AG09309 (cell line): Measurements from ENCODE around the gene AAR2.

Source experiments
- DNase-seq: peaks from one replicate; pipeline ENCODE4 v3.0.0-alpha.2; 2010; ENCODE audit warnings: low read depth
- H3K4me3 ChIP-seq: 2 replicates; pipeline ENCODE4 v1.5.1; 2011; ENCODE audit warnings: mild to moderate bottlenecking, low read depth, low read length, moderate library complexity; ENCODE audit not compliant: control insufficient read depth
- CTCF ChIP-seq: IDR thresholded peaks from 2 replicates; pipeline ENCODE4 v1.5.1; 2011; ENCODE audit warnings: mild to moderate bottlenecking, low read depth, low read length, inconsistent platforms; ENCODE audit not compliant: insufficient read depth, control insufficient read depth; ENCODE audit errors: missing control alignments

Gene AAR2

GRCh38 chr20:36284751-36285150 lies 48.5 kb downstream of the AAR2 start:
- no peak for DNase-seq
- no peak for TF ChIP-seq CTCF
- no peak overlapping the region for H3K4me3 ChIP-seq

- no peak overlapping the region for H3K4me3 ChIP-seq
- no peak for TF ChIP-seq CTCF
- DNase-seq, result no peak
These were observed 49.6 kb downstream of the AAR2 start for GRCh38 chr20:36285746-36286447.

- DNase-seq, result no peak
- H3K4me3 ChIP-seq, result no peak overlapping the region
- TF ChIP-seq CTCF, result no peak
These were observed 61.4 kb downstream of the AAR2 start for GRCh38 chr20:36297656-36298055.

GRCh38 chr20:36298061-36298460 lies 61.8 kb downstream of the AAR2 start:
- TF ChIP-seq CTCF, result no peak
- H3K4me3 ChIP-seq, result no peak overlapping the region
- no peak for DNase-seq

- no peak for DNase-seq
- no peak for TF ChIP-seq CTCF
- no peak overlapping the region for H3K4me3 ChIP-seq
These were observed 62.6 kb downstream of the AAR2 start for GRCh38 chr20:36298795-36299339.

- no peak for TF ChIP-seq CTCF
- no peak overlapping the region for H3K4me3 ChIP-seq
- no peak for DNase-seq
These were observed 63.2 kb downstream of the AAR2 start for GRCh38 chr20:36299459-36299858.
